ENCODE data around the gene ITGA11. TPM values are rescaled to one million over a fixed set of nuclear protein-coding genes. Genes with fewer than 3 reads are reported as not detected.

The ITGA11 gene
- total and polyA plus RNA-seq, 2 of the 13 experiments (the other 11 are each of a cell fraction or from before 2014, with no cell fraction given): not detected

GRCh38 chr15:68333775-68334470 is 98.0 kb downstream of the ITGA11 start:
- Histone ChIP-seq H4K20me1 (ENCODE audit: insufficient read depth, low read length) (no peaks in the 10 kb centered on the region), H3K4me2 (ENCODE audit: low read depth, low read length) (no peak overlapping the region), H3K27me3 (ENCODE audit: control insufficient read depth in 1 of 2, insufficient read depth in 2 of 2, low read length in 2 of 2) (peaks cover 5 to 66% of the 10 kb centered on the region in 2 experiments; a peak in 4 of 5 replicates), H3K4me3 (replicated peaks in 1 of 3; ENCODE audit: insufficient read depth in 1 of 3, low read depth in 2 of 3, low read length in 3 of 3) (no peak overlapping the region), H3K36me3 (replicated peaks in 1 of 2; ENCODE audit: control insufficient read depth in 1 of 2, insufficient read depth in 2 of 2, low read length in 2 of 2) (no peaks in the 10 kb centered on the region), H3K27ac (ENCODE audit: extremely low read length, insufficient read depth, low read length) (no peak overlapping the region), H2AFZ (ENCODE audit: low read length) (no peak overlapping the region), H3K4me1 (ENCODE audit: insufficient read depth, low read length) (no peaks in the 10 kb centered on the region), H3K9ac (ENCODE audit: insufficient read depth, low read depth, low read length) (no peak overlapping the region), H3K9me3 (ENCODE audit: low read length) (no peaks in the 10 kb centered on the region), H3K79me2 (ENCODE audit: insufficient read depth, low read length) (no peaks in the 10 kb centered on the region)
- CTCF ChIA-PET (ENCODE audit: low intra/inter-chr PET ratio, low total read pairs): no interaction called here
- no peak for DNase-seq (ENCODE audit: low spot score)
- BruUV-seq (replicated peaks): no TSS peak
- POLR2A ChIA-PET: no interaction called here
- intact Hi-C loops (cut with micrococcal nuclease; ENCODE audit: unreplicated experiment) (no loop called here), in situ Hi-C loops (cut with HindIII; ENCODE audit: extremely low pct_ligation_motif_present, low pct_unique_long_range_greater_than_20kb) (no loop called here)
- ATAC-seq: no peak
- no peak for FAIRE-seq
- 28% methylated on average over 8 of the region's 8 CpGs for WGBS (ENCODE audit: low lambda C conversion rate)
- TF ChIP-seq JUND (CRISPR knock-in tag; IDR thresholded peaks at IDR 0.05) (no peak), KDM6A (CRISPR knock-in tag; IDR thresholded peaks at IDR 0.05; ENCODE audit: low read depth) (no peak), HMGA1 (CRISPR knock-in tag; conservative IDR thresholded peaks at IDR 0.05) (no peak), ATF3 (CRISPR knock-in tag; IDR thresholded peaks at IDR 0.05) (no peak), GPN1 (CRISPR knock-in tag; IDR thresholded peaks at IDR 0.05; ENCODE audit: borderline replicate concordance) (no peak), ZBTB3 (CRISPR knock-in tag; IDR thresholded peaks at IDR 0.05; ENCODE audit: borderline replicate concordance, low read depth) (no peak), ZMYM3 (CRISPR knock-in tag; IDR thresholded peaks at IDR 0.05) (no peak), ZSCAN31 (CRISPR knock-in tag; IDR thresholded peaks at IDR 0.05; ENCODE audit: low read depth) (no peak), MAFK (conservative IDR thresholded peaks at IDR 0.05 in 1 of 2, IDR thresholded peaks at IDR 0.05 in 1 of 2; ENCODE audit: low read length in 2 of 2) (no peak), HINFP (CRISPR knock-in tag; IDR thresholded peaks at IDR 0.05; ENCODE audit: low read depth) (no peak), EHMT2 (IDR thresholded peaks at IDR 0.05; ENCODE audit: borderline replicate concordance, low read depth, low read length) (no peak), ZNF512B (CRISPR knock-in tag; IDR thresholded peaks at IDR 0.05; ENCODE audit: borderline replicate concordance) (no peak), THAP9 (CRISPR knock-in tag; IDR thresholded peaks at IDR 0.05; ENCODE audit: borderline replicate concordance) (no peak), ZNF672 (CRISPR knock-in tag; IDR thresholded peaks at IDR 0.05) (no peak), PAWR (CRISPR knock-in tag; IDR thresholded peaks at IDR 0.05; ENCODE audit: borderline replicate concordance) (no peak), ZFYVE20 (CRISPR knock-in tag; IDR thresholded peaks at IDR 0.05; ENCODE audit: borderline replicate concordance, low read depth) (no peak), SP1 (IDR thresholded peaks at IDR 0.05) (no peak), SP1 (CRISPR knock-in tag; IDR thresholded peaks at IDR 0.05) (no peak)
